ENCODE measurements around the gene TCL1B. TPM values are rescaled to one million over a fixed set of nuclear protein-coding genes. Genes with fewer than 3 reads are reported as not detected.

The TCL1B gene, protein sequence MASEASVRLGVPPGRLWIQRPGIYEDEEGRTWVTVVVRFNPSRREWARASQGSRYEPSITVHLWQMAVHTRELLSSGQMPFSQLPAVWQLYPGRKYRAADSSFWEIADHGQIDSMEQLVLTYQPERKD
- not detected for total RNA-seq

DNA sequence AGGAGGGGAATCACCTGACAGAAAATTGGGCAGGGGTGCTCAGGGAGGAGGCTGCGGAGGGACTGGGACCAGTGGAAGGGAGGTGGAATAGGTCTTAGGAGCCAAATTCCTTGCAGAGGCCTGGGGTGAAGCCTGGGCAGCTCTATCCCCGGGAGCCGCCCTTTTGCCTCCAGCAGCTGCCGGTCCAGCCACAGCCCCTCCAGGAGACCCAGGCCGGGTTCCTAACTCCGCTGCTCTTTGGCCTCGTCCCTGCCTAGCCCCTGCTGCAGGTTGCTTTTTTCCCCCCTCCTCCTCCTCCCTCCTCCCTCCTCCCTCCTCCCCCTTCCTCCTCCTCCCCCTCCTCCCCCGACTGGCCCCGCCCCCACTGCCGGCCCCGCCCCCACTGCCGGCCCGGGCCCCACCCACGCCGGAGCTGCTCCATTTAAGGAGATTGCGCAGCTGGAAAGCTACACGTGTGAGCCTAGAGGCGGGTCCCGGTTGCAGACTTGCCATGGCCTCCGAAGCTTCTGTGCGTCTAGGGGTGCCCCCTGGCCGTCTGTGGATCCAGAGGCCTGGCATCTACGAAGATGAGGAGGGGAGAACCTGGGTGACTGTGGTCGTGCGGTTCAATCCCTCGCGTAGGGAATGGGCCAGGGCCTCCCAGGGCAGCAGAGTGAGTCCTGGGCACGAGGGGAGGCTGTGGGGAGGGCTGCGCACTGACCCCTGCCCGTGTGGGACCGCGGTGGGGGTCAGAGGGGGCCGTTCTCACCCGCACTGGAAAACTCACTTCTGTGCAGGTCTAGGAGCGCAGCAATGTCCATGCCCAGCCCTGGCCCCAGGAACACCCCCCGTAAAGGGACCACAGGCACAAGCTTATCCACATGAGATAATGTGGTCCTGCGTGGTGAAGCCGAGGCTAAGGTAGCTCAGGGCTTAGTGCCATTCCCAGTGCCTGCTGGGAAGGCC lies at the start of gene TCL1B:
TCL1B (plus strand) TSS at position 449 of the 945 bp plus-strand sequence; CDS start at position 491, 42 bp downstream.

DNA sequence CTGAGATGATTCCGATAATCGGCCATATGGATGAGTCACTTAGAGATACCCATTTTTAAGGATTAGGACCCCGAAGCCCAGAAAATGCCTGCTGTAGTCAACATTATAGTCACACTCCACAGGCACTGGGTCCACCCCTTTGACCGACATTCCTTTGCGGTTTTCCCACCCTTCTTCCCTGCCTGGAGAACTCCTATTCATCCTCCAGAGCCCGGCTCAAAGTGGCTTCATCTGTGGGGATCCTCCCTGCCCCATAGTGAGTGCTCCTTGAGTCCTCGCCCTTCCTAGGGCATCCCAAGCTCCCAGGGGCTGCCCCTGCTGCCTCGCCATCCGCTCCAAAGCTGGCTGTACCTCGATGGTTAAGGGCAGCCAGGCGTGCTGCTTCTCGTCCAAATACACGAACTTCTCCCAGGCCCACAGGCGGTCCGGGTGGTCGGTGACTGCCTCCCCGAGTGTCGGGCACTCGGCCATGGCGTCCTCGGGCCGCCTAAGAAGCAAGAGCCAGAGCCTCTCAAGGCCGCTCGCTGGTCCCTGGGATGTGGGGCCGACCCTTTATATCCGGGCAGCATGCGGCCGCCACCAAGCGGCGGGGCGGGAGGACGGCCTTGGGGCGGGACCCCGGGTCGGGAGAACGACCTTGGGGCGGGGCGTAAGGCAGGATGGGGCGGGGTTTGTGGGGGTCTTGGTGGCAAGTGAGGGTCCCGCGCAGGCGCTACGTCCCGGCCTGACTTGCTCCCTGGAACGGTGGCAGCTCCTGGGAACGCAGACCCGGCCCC lies 27.6 kb downstream of the TCL1B start, which contains the start of gene TCL1A:
TCL1A (minus strand) TSS at position 530 of the 776 bp plus-strand sequence; CDS start at position 471, 59 bp downstream.

Other genes starting within 250 kb of the TCL1B start
- gene SYNE3, start 169.8 kb upstream of the TCL1B start, total RNA-seq = 100 to 1,000 TPM; 101 to 109 TPM
- gene GLRX5, start 151.4 kb upstream of the TCL1B start, total RNA-seq = 10 to 100 TPM; 30.3 TPM
- under 1 TPM in 1 of 2 experiments, not detected in 1; 0.25 TPM for gene TCL1A, start 27.7 kb downstream of the TCL1B start, total RNA-seq
- gene TUNAR, start 190.4 kb downstream of the TCL1B start, total RNA-seq = not detected

Data from activated naive CD4-positive, alpha-beta T cell treated with anti-CD3 and anti-CD28 coated beads, Interleukin-2, amount 10 ng/mL, durations not matched to agents 5 hours and 36 hours (primary cell).